C4-2B (cell line): ENCODE measurements around the gene MPPE1.

ENCODE experiments used
- CTCF ChIP-seq: fragments of 450-650 bp; conservative IDR thresholded peaks from 2 replicates; pipeline ENCODE4 v1.5.1; 2017; ENCODE audit warnings: mild to moderate bottlenecking
- ZFX ChIP-seq: fragments of 450-650 bp; IDR thresholded peaks from 2 replicates; pipeline ENCODE4 v1.6.1; 2017

- TF ChIP-seq CTCF: no peak
- TF ChIP-seq ZFX: peak; percentile 49; the same call in 1 of the 2 replicates
Observed at GRCh38 chr18:11947214-11948191, 39.4 kb upstream of the MPPE1 start.
